ENCODE measurements around the gene SSRP1. TPM values are rescaled to one million over a fixed set of nuclear protein-coding genes. Genes with fewer than 3 reads are reported as not detected.

The SSRP1 gene
- total RNA-seq, 1 experiment from 2014 or later, result 79.9 TPM

- Histone ChIP-seq H3K4me1 (ENCODE audit: low read length) (no peaks in the 10 kb centered on the region), H3K9me2 (replicated peaks; ENCODE audit: insufficient read depth, low read length) (no peaks in the 10 kb centered on the region), H4K20me1 (ENCODE audit: insufficient read depth, low read depth, low read length) (no peaks in the 10 kb centered on the region), H3K36me3 (ENCODE audit: insufficient read depth, low read length) (no peaks in the 10 kb centered on the region), H3K27me3 (ENCODE audit: low read length) (no peaks in the 10 kb centered on the region), H3K4me2 (ENCODE audit: low read depth, low read length, poor library complexity, severe bottlenecking) (no peak overlapping the region), H3K27ac (ENCODE audit: low read length) (no peak overlapping the region), H3K79me2 (ENCODE audit: low read length) (no peaks in the 10 kb centered on the region), H3K9ac (ENCODE audit: low read length) (no peak overlapping the region), H2AFZ (ENCODE audit: low read length) (no peak overlapping the region), H3K4me3 (ENCODE audit: low read length) (no peak overlapping the region), H3K9me3 (ENCODE audit: low read length) (no peaks in the 10 kb centered on the region)
- DNase-seq, result no peak
Measured at GRCh38 chr11:57374966-57375365, 39.3 kb upstream of the SSRP1 start.

GRCh38 chr11:57373146-57373545 is 37.5 kb upstream of the SSRP1 start:
- Histone ChIP-seq H2AFZ (ENCODE audit: low read length) (no peak overlapping the region), H3K4me3 (ENCODE audit: low read length) (no peak overlapping the region), H3K9me3 (ENCODE audit: low read length) (no peaks in the 10 kb centered on the region), H3K9ac (ENCODE audit: low read length) (no peak overlapping the region), H3K27ac (ENCODE audit: low read length) (no peak overlapping the region), H4K20me1 (ENCODE audit: insufficient read depth, low read depth, low read length) (no peaks in the 10 kb centered on the region), H3K36me3 (ENCODE audit: insufficient read depth, low read length) (no peaks in the 10 kb centered on the region), H3K4me2 (ENCODE audit: low read depth, low read length, poor library complexity, severe bottlenecking) (no peak overlapping the region), H3K27me3 (ENCODE audit: low read length) (no peaks in the 10 kb centered on the region), H3K4me1 (ENCODE audit: low read length) (no peaks in the 10 kb centered on the region), H3K79me2 (ENCODE audit: low read length) (no peaks in the 10 kb centered on the region), H3K9me2 (replicated peaks; ENCODE audit: insufficient read depth, low read length) (no peaks in the 10 kb centered on the region)
- DNase-seq, result no peak

GRCh38 chr11:57370941-57371340 is 35.2 kb upstream of the SSRP1 start:
- no peak overlapping the region for H3K4me3 ChIP-seq (ENCODE audit: low read length)
- H3K27ac ChIP-seq (ENCODE audit: low read length), result no peak overlapping the region
- no peak overlapping the region for H3K9ac ChIP-seq (ENCODE audit: low read length)
- H4K20me1 ChIP-seq (ENCODE audit: insufficient read depth, low read depth, low read length), result no peaks in the 10 kb centered on the region
- H3K79me2 ChIP-seq (ENCODE audit: low read length), result no peaks in the 10 kb centered on the region
- no peak overlapping the region for H3K4me2 ChIP-seq (ENCODE audit: low read depth, low read length, poor library complexity, severe bottlenecking)
- no peak overlapping the region for H2AFZ ChIP-seq (ENCODE audit: low read length)
- H3K27me3 ChIP-seq (ENCODE audit: low read length), result no peaks in the 10 kb centered on the region
- H3K9me2 ChIP-seq (replicated peaks; ENCODE audit: insufficient read depth, low read length), result no peaks in the 10 kb centered on the region
- H3K9me3 ChIP-seq (ENCODE audit: low read length), result no peaks in the 10 kb centered on the region
- DNase-seq, result no peak
- peaks cover 5% of the 10 kb centered on the region for H3K4me1 ChIP-seq (ENCODE audit: low read length)
- no peaks in the 10 kb centered on the region for H3K36me3 ChIP-seq (ENCODE audit: insufficient read depth, low read length)

- H3K27me3 ChIP-seq (ENCODE audit: low read length), result no peaks in the 10 kb centered on the region
- peaks cover 10% of the 10 kb centered on the region for H3K4me1 ChIP-seq (ENCODE audit: low read length)
- no peak overlapping the region for H3K4me3 ChIP-seq (ENCODE audit: low read length)
- no peak overlapping the region for H2AFZ ChIP-seq (ENCODE audit: low read length)
- H3K9ac ChIP-seq (ENCODE audit: low read length), result no peak overlapping the region
- H3K79me2 ChIP-seq (ENCODE audit: low read length), result no peaks in the 10 kb centered on the region
- DNase-seq, result no peak
- H3K9me2 ChIP-seq (replicated peaks; ENCODE audit: insufficient read depth, low read length), result no peaks in the 10 kb centered on the region
- no peaks in the 10 kb centered on the region for H3K36me3 ChIP-seq (ENCODE audit: insufficient read depth, low read length)
- no peaks in the 10 kb centered on the region for H3K9me3 ChIP-seq (ENCODE audit: low read length)
- H4K20me1 ChIP-seq (ENCODE audit: insufficient read depth, low read depth, low read length), result no peaks in the 10 kb centered on the region
- H3K27ac ChIP-seq (ENCODE audit: low read length), result no peak overlapping the region
- no peak overlapping the region for H3K4me2 ChIP-seq (ENCODE audit: low read depth, low read length, poor library complexity, severe bottlenecking)
Measured at GRCh38 chr11:57370251-57370650, 34.6 kb upstream of the SSRP1 start.

GRCh38 chr11:57368845-57369232 is 33.1 kb upstream of the SSRP1 start:
- Histone ChIP-seq H3K27ac (ENCODE audit: low read length) (no peak overlapping the region), H3K4me2 (ENCODE audit: low read depth, low read length, poor library complexity, severe bottlenecking) (no peak overlapping the region), H3K4me3 (ENCODE audit: low read length) (no peak overlapping the region), H3K27me3 (ENCODE audit: low read length) (no peaks in the 10 kb centered on the region), H3K4me1 (ENCODE audit: low read length) (peaks cover 10% of the 10 kb centered on the region), H2AFZ (ENCODE audit: low read length) (no peak overlapping the region), H3K9me2 (replicated peaks; ENCODE audit: insufficient read depth, low read length) (no peaks in the 10 kb centered on the region), H4K20me1 (ENCODE audit: insufficient read depth, low read depth, low read length) (no peaks in the 10 kb centered on the region), H3K9me3 (ENCODE audit: low read length) (no peaks in the 10 kb centered on the region), H3K9ac (ENCODE audit: low read length) (no peak overlapping the region), H3K79me2 (ENCODE audit: low read length) (no peaks in the 10 kb centered on the region), H3K36me3 (ENCODE audit: insufficient read depth, low read length) (no peaks in the 10 kb centered on the region)
- no peak for DNase-seq

- peaks cover 10% of the 10 kb centered on the region for H3K4me1 ChIP-seq (ENCODE audit: low read length)
- no peaks in the 10 kb centered on the region for H3K79me2 ChIP-seq (ENCODE audit: low read length)
- no peak overlapping the region for H2AFZ ChIP-seq (ENCODE audit: low read length)
- H3K9me3 ChIP-seq (ENCODE audit: low read length), result no peaks in the 10 kb centered on the region
- no peak overlapping the region for H3K4me2 ChIP-seq (ENCODE audit: low read depth, low read length, poor library complexity, severe bottlenecking)
- H3K9ac ChIP-seq (ENCODE audit: low read length), result no peak overlapping the region
- no peaks in the 10 kb centered on the region for H3K36me3 ChIP-seq (ENCODE audit: insufficient read depth, low read length)
- no peaks in the 10 kb centered on the region for H3K9me2 ChIP-seq (replicated peaks; ENCODE audit: insufficient read depth, low read length)
- H3K27ac ChIP-seq (ENCODE audit: low read length), result no peak overlapping the region
- H3K4me3 ChIP-seq (ENCODE audit: low read length), result no peak overlapping the region
- no peak for DNase-seq
- no peaks in the 10 kb centered on the region for H3K27me3 ChIP-seq (ENCODE audit: low read length)
- no peaks in the 10 kb centered on the region for H4K20me1 ChIP-seq (ENCODE audit: insufficient read depth, low read depth, low read length)
Measured at GRCh38 chr11:57368106-57368844, 32.6 kb upstream of the SSRP1 start.

- no peaks in the 10 kb centered on the region for H3K27me3 ChIP-seq (ENCODE audit: low read length)
- no peaks in the 10 kb centered on the region for H4K20me1 ChIP-seq (ENCODE audit: insufficient read depth, low read depth, low read length)
- H3K4me2 ChIP-seq (ENCODE audit: low read depth, low read length, poor library complexity, severe bottlenecking), result no peak overlapping the region
- H3K36me3 ChIP-seq (ENCODE audit: insufficient read depth, low read length), result no peaks in the 10 kb centered on the region
- H3K27ac ChIP-seq (ENCODE audit: low read length), result no peak overlapping the region
- H3K9me3 ChIP-seq (ENCODE audit: low read length), result no peaks in the 10 kb centered on the region
- no peak overlapping the region for H3K9ac ChIP-seq (ENCODE audit: low read length)
- no peaks in the 10 kb centered on the region for H3K9me2 ChIP-seq (replicated peaks; ENCODE audit: insufficient read depth, low read length)
- H3K4me1 ChIP-seq (ENCODE audit: low read length), result peaks cover 10% of the 10 kb centered on the region
- DNase-seq, result no peak
- H3K79me2 ChIP-seq (ENCODE audit: low read length), result no peaks in the 10 kb centered on the region
- H3K4me3 ChIP-seq (ENCODE audit: low read length), result no peak overlapping the region
- no peak overlapping the region for H2AFZ ChIP-seq (ENCODE audit: low read length)
Measured at GRCh38 chr11:57364851-57365660, 29.4 kb upstream of the SSRP1 start.

- Histone ChIP-seq H2AFZ (ENCODE audit: low read length) (no peak overlapping the region), H3K27me3 (ENCODE audit: low read length) (no peaks in the 10 kb centered on the region), H3K4me3 (ENCODE audit: low read length) (no peak overlapping the region), H3K9me2 (replicated peaks; ENCODE audit: insufficient read depth, low read length) (no peaks in the 10 kb centered on the region), H3K79me2 (ENCODE audit: low read length) (no peaks in the 10 kb centered on the region), H3K9me3 (ENCODE audit: low read length) (no peaks in the 10 kb centered on the region), H3K36me3 (ENCODE audit: insufficient read depth, low read length) (no peaks in the 10 kb centered on the region), H3K9ac (ENCODE audit: low read length) (no peak overlapping the region), H3K4me2 (ENCODE audit: low read depth, low read length, poor library complexity, severe bottlenecking) (no peak overlapping the region), H4K20me1 (ENCODE audit: insufficient read depth, low read depth, low read length) (no peaks in the 10 kb centered on the region), H3K4me1 (ENCODE audit: low read length) (peaks cover 10% of the 10 kb centered on the region), H3K27ac (ENCODE audit: low read length) (no peak overlapping the region)
- no peak for DNase-seq
Measured at GRCh38 chr11:57363131-57364080, 27.7 kb upstream of the SSRP1 start.

Data from Karpas-422 (cell line).